RKO (cell line): ENCODE results near the gene SMARCB1.

Experiments used
- DNase-seq: peaks from one replicate; pipeline ENCODE4 v3.0.0-alpha.2; 2016; ENCODE audit warnings: low spot score

The SMARCB1 gene

GRCh38 chr22:23803001-23803819 lies 16.4 kb downstream of the SMARCB1 start:
- DNase-seq = no peak

GRCh38 chr22:23804781-23805291 lies 18.1 kb downstream of the SMARCB1 start:
- DNase-seq = no peak

- no peak for DNase-seq
Measured at GRCh38 chr22:23806837-23807236, 20.1 kb downstream of the SMARCB1 start.

- DNase-seq = no peak
Measured at GRCh38 chr22:23812378-23812777, 25.6 kb downstream of the SMARCB1 start.

GRCh38 chr22:23815541-23816155 lies 28.9 kb downstream of the SMARCB1 start:
- DNase-seq = no peak

- DNase-seq = no peak
Measured at GRCh38 chr22:23816156-23816976, 29.6 kb downstream of the SMARCB1 start.

- DNase-seq = no peak
Measured at GRCh38 chr22:23817146-23817545, 30.4 kb downstream of the SMARCB1 start.

GRCh38 chr22:23818541-23818940 lies 31.8 kb downstream of the SMARCB1 start:
- no peak for DNase-seq

GRCh38 chr22:23820748-23821211 lies 34.0 kb downstream of the SMARCB1 start:
- no peak for DNase-seq

GRCh38 chr22:23822101-23822671 lies 35.4 kb downstream of the SMARCB1 start:
- no peak for DNase-seq

GRCh38 chr22:23823331-23823791 lies 36.6 kb downstream of the SMARCB1 start:
- no peak for DNase-seq

GRCh38 chr22:23824476-23825245 lies 37.9 kb downstream of the SMARCB1 start:
- DNase-seq = no peak

- no peak for DNase-seq
Measured at GRCh38 chr22:23825246-23825905, 38.6 kb downstream of the SMARCB1 start.

- no peak for DNase-seq
Measured at GRCh38 chr22:23826510-23827350, 40.0 kb downstream of the SMARCB1 start.

- DNase-seq = no peak
Measured at GRCh38 chr22:23827351-23827995, 40.7 kb downstream of the SMARCB1 start.

- no peak for DNase-seq
Measured at GRCh38 chr22:23828800-23829680, 42.3 kb downstream of the SMARCB1 start.

GRCh38 chr22:23829845-23830372 lies 43.1 kb downstream of the SMARCB1 start:
- DNase-seq = no peak

- no peak for DNase-seq
Measured at GRCh38 chr22:23831261-23831660, 44.5 kb downstream of the SMARCB1 start.
